A549 (cell line): Measurements from ENCODE around the gene ROBO1. TPM values are rescaled to one million over a fixed set of nuclear protein-coding genes. Genes with fewer than 3 reads are reported as not detected.

Experiments used
- ATAC-seq, 2 experiments: fragments of 200-7000 bp in 1 of 2; fragments of >200 bp in 1 of 2; cut with Nextera tagmentation in 1 of 2; cut with Tn5 transposase in 1 of 2; 3 replicates each; pipeline versions ENCODE4 v1.8.0 to v1.9.1; 2018 to 2020; ENCODE audit warnings: mild to moderate bottlenecking in 1 of 2, moderate library complexity in 1 of 2
- CTCF ChIA-PET: fragments of 300-600 bp; sonication (Branson Sonifier 250); formaldehyde crosslinking; extraction: SDS; loops from one replicate; lab custom pipeline; 2021; ENCODE audit warnings: antibody characterized with exemption, inconsistent platforms; lab: Yijun Ruan, JAX
- POLR2A ChIA-PET: fragments of 350-600 bp; formaldehyde crosslinking; extraction: SDS; loops from one replicate; lab custom pipeline; 2021; ENCODE audit warnings: antibody characterized with exemption, inconsistent platforms; lab: Yijun Ruan, JAX
- DNase-seq, 2 experiments: peaks; one replicate each; pipeline versions ENCODE4 v3.0.0 to v3.0.0-alpha.2; 2011 to 2016; ENCODE audit warnings: low read depth in 1 of 2, low spot score in 1 of 2
- FAIRE-seq: peaks from 2 replicates; lab custom pipeline; 2011; peaks lifted over from hg19 to GRCh38; lab: Jason Lieb, UNC
- H3K27ac ChIP-seq, 2 experiments: fragments of >200 bp; sonication (Bioruptor Twin); formaldehyde crosslinking; 3 replicates each; pipeline ENCODE4 v1.5.1; 2016 to 2017
- H3K4me1 ChIP-seq: fragments of >200 bp; sonication (Bioruptor Twin); formaldehyde crosslinking; 3 replicates; pipeline ENCODE4 v1.6.1; 2016
- H3K4me2 ChIP-seq: fragments of >200 bp; sonication (Bioruptor Twin); formaldehyde crosslinking; 3 replicates; pipeline ENCODE4 v1.6.1; 2016
- H3K4me3 ChIP-seq: fragments of >200 bp; sonication (Bioruptor Twin); formaldehyde crosslinking; 3 replicates; pipeline ENCODE4 v1.5.1; 2016
- H3K9me3 ChIP-seq: fragments of >200 bp; sonication (Bioruptor Twin); formaldehyde crosslinking; 3 replicates; pipeline ENCODE4 v1.6.1; 2016
- BCL3 ChIP-seq: fragments of >200 bp; sonication (Bioruptor Twin); formaldehyde crosslinking; IDR thresholded peaks from 3 replicates; pipeline ENCODE4 v1.6.1; 2016
- CBX8 ChIP-seq: fragments of 200-600 bp; sonication (generic); IDR thresholded peaks from 2 replicates; pipeline ENCODE4 v1.6.1; 2016
- CHD2 ChIP-seq: fragments of 150-350 bp; IDR thresholded peaks from 2 replicates; pipeline ENCODE4 v1.6.1; 2014; ENCODE audit warnings: low read length; ENCODE audit not compliant: partially characterized antibody
- CHD4 ChIP-seq: fragments of 200-600 bp; sonication (generic); IDR thresholded peaks from 2 replicates; pipeline ENCODE4 v1.6.1; 2016; ENCODE audit warnings: antibody characterized with exemption, mild to moderate bottlenecking, borderline replicate concordance
- EHF ChIP-seq: fragments of 250-450 bp; sonication (Bioruptor Pico); IDR thresholded peaks from 2 replicates; pipeline ENCODE4 v1.5.0; 2020; ENCODE audit warnings: mild to moderate bottlenecking
- ESRRA ChIP-seq: fragments of 150-350 bp; IDR thresholded peaks from 2 replicates; pipeline ENCODE4 v1.6.1; 2014; ENCODE audit warnings: mild to moderate bottlenecking, low read length, borderline replicate concordance
- GATA3 ChIP-seq: IDR thresholded peaks from 2 replicates; pipeline ENCODE4 v1.6.1; 2012; ENCODE audit warnings: borderline replicate concordance
- HDAC2 ChIP-seq: fragments of 200-600 bp; sonication (generic); IDR thresholded peaks from 2 replicates; pipeline ENCODE4 v1.6.1; 2016
- HEYL ChIP-seq: fragments of 250-450 bp; sonication (Bioruptor Pico); IDR thresholded peaks from 2 replicates; pipeline ENCODE4 v1.8.0; 2021; ENCODE audit warnings: mild to moderate bottlenecking, moderate library complexity
- HOXB5 ChIP-seq: fragments of 250-450 bp; sonication (Bioruptor Pico); IDR thresholded peaks from 2 replicates; pipeline ENCODE4 v1.5.0; 2020; ENCODE audit warnings: mild to moderate bottlenecking, moderate library complexity
- JUNB ChIP-seq: fragments of >200 bp; sonication (Bioruptor Twin); formaldehyde crosslinking; IDR thresholded peaks from 2 replicates; pipeline ENCODE4 v1.6.1; 2016
- KDM1A ChIP-seq: fragments of 200-600 bp; sonication (generic); IDR thresholded peaks from 2 replicates; pipeline ENCODE4 v1.6.1; 2016; ENCODE audit warnings: low read depth, mild to moderate bottlenecking
- KDM5A ChIP-seq: fragments of 200-600 bp; sonication (generic); IDR thresholded peaks from 2 replicates; pipeline ENCODE4 v1.6.1; 2016; ENCODE audit warnings: antibody characterized with exemption, mild to moderate bottlenecking
- MAFK ChIP-seq: fragments of 450-650 bp; IDR thresholded peaks from 2 replicates; pipeline ENCODE4 v1.6.1; 2014; ENCODE audit not compliant: partially characterized antibody
- MAX ChIP-seq: IDR thresholded peaks from 2 replicates; pipeline ENCODE4 v1.6.1; 2012
- MYC ChIP-seq: IDR thresholded peaks from 2 replicates; pipeline ENCODE4 v1.6.1; 2012; ENCODE audit warnings: mild to moderate bottlenecking, inconsistent platforms, low read length, improper control_type of control experiment, borderline replicate concordance
- NFE2L2 ChIP-seq: fragments of 150-350 bp; conservative IDR thresholded peaks from 2 replicates; pipeline ENCODE4 v1.6.1; 2014; ENCODE audit warnings: low read length
- POLR2A ChIP-seq: IDR thresholded peaks from 2 replicates; pipeline ENCODE4 v1.6.1; 2012; ENCODE audit warnings: mild to moderate bottlenecking, low read length
- RARB ChIP-seq: fragments of 250-450 bp; sonication (Bioruptor Pico); IDR thresholded peaks from 2 replicates; pipeline ENCODE4 v1.8.0; 2021; ENCODE audit warnings: mild to moderate bottlenecking, moderate library complexity
- RCOR1 ChIP-seq: fragments of 150-350 bp; IDR thresholded peaks from 2 replicates; pipeline ENCODE4 v1.6.1; 2014; ENCODE audit warnings: antibody characterized with exemption, low read length, low read depth
- SMC3 ChIP-seq: fragments of >200 bp; sonication (Bioruptor Twin); formaldehyde crosslinking; IDR thresholded peaks from 3 replicates; pipeline ENCODE4 v1.6.1; 2018; ENCODE audit warnings: inconsistent platforms
- SREBF2 ChIP-seq: fragments of 450-650 bp; IDR thresholded peaks from 2 replicates; pipeline ENCODE4 v1.6.1; 2014; ENCODE audit warnings: mild to moderate bottlenecking, moderate library complexity
- TFCP2L1 ChIP-seq: fragments of 250-450 bp; sonication (Bioruptor Pico); IDR thresholded peaks from 2 replicates; pipeline ENCODE4 v1.5.0; 2021; ENCODE audit warnings: mild to moderate bottlenecking
- TP53 ChIP-seq: fragments of 250-450 bp; sonication (Bioruptor Pico); IDR thresholded peaks from 2 replicates; pipeline ENCODE4 v1.5.0; 2021; ENCODE audit warnings: mild to moderate bottlenecking, moderate library complexity
- ZNF302 ChIP-seq: fragments of 250-450 bp; sonication (Bioruptor Pico); IDR thresholded peaks from 2 replicates; pipeline ENCODE4 v1.9.0; 2021; ENCODE audit warnings: inconsistent platforms, mild to moderate bottlenecking, moderate library complexity
- WGBS: methylation state at CpG from one replicate; pipeline ENCODE4 v1.1.6; 2017; ENCODE audit errors: missing lambda C conversion rate; 5-methylcytosine and 5-hydroxymethylcytosine counted together
- polyA plus RNA-seq, 4 experiments: library from polyadenylated mRNA; depleted of rRNA in 3 of 4; stranded (reverse); fragments of >200 nt; fragmentation: RNase III in 1 of 4; extraction: RNeasy Plus Mini Kit Qiagen cat#74134 plus additional on column Dnase treatment in 1 of 4; gene quantifications; 2 replicates in 3 of 4; 3 replicates in 1 of 4; pipeline ENCODE4 v1.2.3, GENCODE V29; 2011 to 2017
- TF ChIP-seq, protein P1 (sequence below): fragments of >200 bp; sonication (Bioruptor Twin); formaldehyde crosslinking; IDR thresholded peaks from 2 replicates; pipeline ENCODE4 v1.6.1; 2016
- TF ChIP-seq, protein P2 (sequence below): fragments of 150-350 bp; IDR thresholded peaks from 2 replicates; pipeline ENCODE4 v1.6.1; 2014; ENCODE audit warnings: low read depth, mild to moderate bottlenecking, low read length

Gene ROBO1
- polyA plus RNA-seq, 2 of the 4 experiments (the other 2 are of a cell fraction), result 25.3 to 35.6 TPM

DNA sequence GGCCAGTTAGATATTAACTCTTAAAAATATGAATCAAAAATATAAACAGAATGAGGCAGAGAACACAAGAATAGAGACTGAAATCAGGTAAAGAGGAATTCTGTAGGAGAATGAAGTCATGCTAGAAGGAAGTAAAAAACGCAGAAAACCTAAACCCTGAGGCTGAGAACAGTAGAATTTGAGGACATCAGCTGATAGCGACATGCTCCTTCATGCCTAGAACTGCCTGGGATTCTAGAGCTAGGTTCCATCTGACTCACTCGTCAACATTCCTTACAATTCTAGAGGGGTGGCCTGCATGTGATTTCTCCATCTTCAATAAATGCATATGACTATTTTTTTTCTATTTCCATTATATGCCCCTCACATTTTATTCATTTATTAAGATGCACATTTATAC, 343.0 kb downstream of the ROBO1 start:
- Histone ChIP-seq H3K9me3 (no peaks in the 10 kb centered on the region), H3K4me2 (no peak overlapping the region), H3K4me3 (no peak overlapping the region), H3K27ac (no peak overlapping the region), H3K4me1 (no peaks in the 10 kb centered on the region)
- POLR2A ChIA-PET, result no interaction called here
- 15% methylated on average over 3 of the region's 3 CpGs for WGBS
- CTCF ChIA-PET, result no interaction called here
- ATAC-seq (no peak), DNase-seq (no peak), FAIRE-seq (no peak)
- TF ChIP-seq MAX (no peak), MYC (no peak), HEYL (CRISPR knock-in tag) (no peak), RARB (CRISPR knock-in tag) (no peak), ZNF302 (CRISPR knock-in tag) (no peak), CBX8 (no peak), KDM1A (no peak), HDAC2 (no peak), POLR2A (no peak), TFCP2L1 (CRISPR knock-in tag) (no peak), KDM5A (no peak), HOXB5 (CRISPR knock-in tag) (no peak), CHD2 (no peak), GATA3 (no peak), SREBF2 (no peak), CHD4 (no peak)
- TF ChIP-seq, protein P1, sequence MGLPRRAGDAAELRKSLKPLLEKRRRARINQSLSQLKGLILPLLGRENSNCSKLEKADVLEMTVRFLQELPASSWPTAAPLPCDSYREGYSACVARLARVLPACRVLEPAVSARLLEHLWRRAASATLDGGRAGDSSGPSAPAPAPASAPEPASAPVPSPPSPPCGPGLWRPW, result no peak
- TF ChIP-seq, protein P2, sequence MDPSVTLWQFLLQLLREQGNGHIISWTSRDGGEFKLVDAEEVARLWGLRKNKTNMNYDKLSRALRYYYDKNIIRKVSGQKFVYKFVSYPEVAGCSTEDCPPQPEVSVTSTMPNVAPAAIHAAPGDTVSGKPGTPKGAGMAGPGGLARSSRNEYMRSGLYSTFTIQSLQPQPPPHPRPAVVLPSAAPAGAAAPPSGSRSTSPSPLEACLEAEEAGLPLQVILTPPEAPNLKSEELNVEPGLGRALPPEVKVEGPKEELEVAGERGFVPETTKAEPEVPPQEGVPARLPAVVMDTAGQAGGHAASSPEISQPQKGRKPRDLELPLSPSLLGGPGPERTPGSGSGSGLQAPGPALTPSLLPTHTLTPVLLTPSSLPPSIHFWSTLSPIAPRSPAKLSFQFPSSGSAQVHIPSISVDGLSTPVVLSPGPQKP, result no peak

DNA sequence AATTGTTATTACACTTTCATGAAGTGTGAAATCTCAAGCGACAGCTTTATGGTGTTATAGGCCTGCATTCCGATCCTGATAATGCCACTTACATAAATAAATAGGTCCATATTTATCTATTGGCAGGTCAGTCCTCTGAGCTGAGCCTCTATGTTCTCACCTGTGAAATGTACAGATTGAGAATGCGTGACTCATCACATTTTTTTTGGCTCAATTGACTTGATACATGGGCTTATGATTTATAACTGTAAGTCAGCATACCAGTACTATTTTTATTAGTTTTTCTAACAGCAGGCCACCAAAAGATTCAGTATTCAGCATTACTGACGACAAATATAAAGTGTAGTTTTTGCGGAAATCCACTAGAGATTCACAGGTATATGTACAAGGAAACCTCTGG, 344.4 kb downstream of the ROBO1 start:
- Histone ChIP-seq H3K9me3 (no peaks in the 10 kb centered on the region), H3K4me1 (no peaks in the 10 kb centered on the region), H3K4me3 (no peak overlapping the region), H3K27ac (no peak overlapping the region), H3K4me2 (no peak overlapping the region)
- ChIA-PET CTCF (no interaction called here), POLR2A (no interaction called here)
- FAIRE-seq (no peak), DNase-seq (no peak), ATAC-seq (no peak)
- WGBS, result 46% methylated on average over 5 of the region's 5 CpGs
- TF ChIP-seq TP53 (CRISPR knock-in tag) (no peak), POLR2A (no peak), MAFK (peak; percentile 19), NFE2L2 (peak; percentile 26; the same call in 1 of the 2 replicates), SMC3 (no peak), CBX8 (no peak), TFCP2L1 (CRISPR knock-in tag) (no peak), JUNB (no peak)

DNA sequence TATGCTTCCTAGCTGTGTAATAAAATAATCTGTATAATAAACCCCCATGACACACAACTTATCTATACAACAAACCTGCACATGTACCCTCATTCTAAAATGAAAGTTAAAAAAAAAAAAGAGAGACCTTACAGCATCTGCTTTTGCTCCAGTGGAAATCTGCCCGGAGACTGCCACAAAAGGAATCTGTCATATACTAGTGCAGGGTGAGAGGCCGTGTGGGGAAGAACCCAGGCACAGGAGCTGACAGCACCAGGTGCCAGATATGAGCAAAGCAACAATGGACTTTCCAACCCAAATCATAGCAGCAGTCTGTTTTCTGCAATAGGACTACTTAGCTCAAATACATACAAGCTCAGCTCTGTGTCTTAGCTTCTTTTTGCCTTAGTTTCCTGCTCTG, 346.5 kb downstream of the ROBO1 start:
- Histone ChIP-seq H3K4me1 (no peaks in the 10 kb centered on the region), H3K4me2 (no peak overlapping the region), H3K9me3 (no peaks in the 10 kb centered on the region), H3K4me3 (no peak overlapping the region), H3K27ac (no peak overlapping the region)
- DNase-seq, result no peak
- no peak for ATAC-seq
- CTCF ChIA-PET, result interaction anchor here (0.6 kb wide), 1 partner anchor 86 kb away, joined by 5 read pairs; no protein-coding TSS in a partner anchor
- WGBS, result 15% methylated on average over 2 of the region's 2 CpGs
- POLR2A ChIA-PET, result no interaction called here
- no peak for FAIRE-seq
- no peak for TF ChIP-seq CHD2
- TF ChIP-seq RCOR1, result no peak
- TF ChIP-seq SMC3, result no peak
- TF ChIP-seq ESRRA, result no peak
- TF ChIP-seq EHF, result no peak
- no peak for TF ChIP-seq GATA3
- no peak for TF ChIP-seq TP53 (CRISPR knock-in tag)
- no peak for TF ChIP-seq BCL3
